Measurements from ENCODE around the gene GAL3ST1. TPM values are rescaled to one million over a fixed set of nuclear protein-coding genes. Genes with fewer than 3 reads are reported as not detected.
"Not testable (repeated sequence)": the region's sequence is repeated elsewhere in the genome, so short reads cannot be mapped to it uniquely, and the experiment has no call there.

Gene GAL3ST1, protein sequence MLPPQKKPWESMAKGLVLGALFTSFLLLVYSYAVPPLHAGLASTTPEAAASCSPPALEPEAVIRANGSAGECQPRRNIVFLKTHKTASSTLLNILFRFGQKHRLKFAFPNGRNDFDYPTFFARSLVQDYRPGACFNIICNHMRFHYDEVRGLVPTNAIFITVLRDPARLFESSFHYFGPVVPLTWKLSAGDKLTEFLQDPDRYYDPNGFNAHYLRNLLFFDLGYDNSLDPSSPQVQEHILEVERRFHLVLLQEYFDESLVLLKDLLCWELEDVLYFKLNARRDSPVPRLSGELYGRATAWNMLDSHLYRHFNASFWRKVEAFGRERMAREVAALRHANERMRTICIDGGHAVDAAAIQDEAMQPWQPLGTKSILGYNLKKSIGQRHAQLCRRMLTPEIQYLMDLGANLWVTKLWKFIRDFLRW
- total RNA-seq: 102 TPM

DNA sequence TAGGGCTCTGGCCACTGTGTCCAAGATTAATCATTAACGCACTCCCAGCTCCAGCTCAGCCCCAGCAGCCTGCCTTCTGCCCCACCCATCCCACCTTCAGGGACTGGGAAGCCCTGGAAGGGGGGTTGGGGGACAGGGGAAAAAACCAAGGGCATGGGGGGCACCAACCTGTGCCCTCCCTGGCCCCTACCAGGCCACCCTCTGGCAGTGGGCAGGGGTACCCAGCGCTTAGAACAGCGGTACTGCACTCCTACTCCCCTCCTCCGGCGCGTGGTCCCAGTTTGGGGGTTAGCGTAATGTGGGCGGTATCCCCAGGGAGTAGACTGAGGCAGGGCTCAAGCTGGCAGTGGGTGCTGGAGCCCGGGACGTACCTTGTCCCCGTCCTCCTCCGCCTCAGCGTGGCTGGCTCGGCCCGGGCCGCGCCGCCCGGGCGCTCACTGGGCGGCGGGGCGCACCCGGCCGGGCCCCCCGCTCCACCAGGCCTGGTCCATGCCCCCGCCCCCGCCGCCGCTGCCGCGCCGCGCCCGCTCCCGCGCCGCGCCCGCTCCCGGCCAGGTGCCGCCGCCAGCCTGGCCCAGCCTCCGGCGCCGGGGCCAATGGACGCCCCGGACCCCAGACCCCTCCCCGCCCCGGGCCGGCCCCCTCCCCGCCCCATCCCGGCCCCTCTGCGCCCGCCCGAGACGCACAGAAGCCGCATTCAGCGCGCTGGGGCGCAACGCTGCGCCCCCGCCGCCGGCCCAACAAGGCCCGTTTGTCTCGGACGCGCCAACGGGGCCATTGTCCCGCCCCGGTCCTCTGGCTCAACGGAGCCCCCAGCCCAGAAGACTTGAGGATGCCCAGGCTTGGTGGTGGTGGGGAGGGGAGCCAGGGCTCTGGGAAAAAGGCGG lies at the start of gene GAL3ST1:
TSS of gene GAL3ST1 (minus strand) at position 571 of the 887 bp plus-strand sequence. CDS start 17,273 bp downstream, outside the sequence.
- DNase-seq (ENCODE audit: low spot score): peak; percentile 61

DNA sequence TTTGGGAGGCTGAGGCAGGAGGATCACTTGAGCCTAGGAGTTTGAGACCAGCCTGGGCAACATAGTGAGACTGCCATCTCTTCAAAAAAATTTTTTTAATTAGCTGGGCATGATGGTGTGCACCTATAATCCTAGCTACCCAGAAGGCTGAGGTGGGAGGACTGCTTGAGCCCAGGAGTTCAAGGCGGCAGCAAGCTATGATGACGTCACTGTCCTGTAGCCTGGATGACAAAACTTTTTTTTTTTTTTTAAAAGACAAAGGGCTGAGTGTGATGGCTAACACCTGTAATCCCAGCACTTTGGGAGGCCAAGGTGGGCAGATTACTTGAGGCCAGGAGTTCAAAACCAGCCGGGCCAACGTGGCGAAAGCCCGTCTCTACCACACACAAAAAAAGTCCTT lies 45.4 kb upstream of the GAL3ST1 start:
- DNase-seq (ENCODE audit: low spot score): not testable (repeated sequence)

DNA sequence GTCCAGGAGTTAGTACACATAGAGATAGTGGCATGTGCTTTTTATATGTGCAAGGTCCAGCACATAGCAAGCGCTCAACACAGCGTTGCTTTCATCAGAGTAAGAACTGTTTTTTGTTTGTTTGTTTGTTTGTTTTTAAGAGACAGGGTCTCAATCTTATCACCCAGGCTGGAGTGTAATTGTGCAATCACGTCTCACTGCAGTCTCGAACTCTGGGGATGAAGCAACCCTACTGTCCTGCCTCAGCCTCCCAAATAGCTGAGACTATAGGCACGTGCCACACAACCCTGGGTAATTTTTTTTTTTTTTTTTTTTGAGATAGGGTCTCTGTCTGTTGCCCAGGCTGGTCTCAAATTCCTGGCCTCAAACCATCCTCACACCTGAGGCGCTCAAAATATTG lies 43.4 kb upstream of the GAL3ST1 start:
- no peak for DNase-seq (ENCODE audit: low spot score)

GRCh38 chr22:30615543-30615954 lies 41.1 kb upstream of the GAL3ST1 start:
- no peak for DNase-seq (ENCODE audit: low spot score)

GRCh38 chr22:30614879-30615278 lies 40.4 kb upstream of the GAL3ST1 start:
- no peak for DNase-seq (ENCODE audit: low spot score)

DNA sequence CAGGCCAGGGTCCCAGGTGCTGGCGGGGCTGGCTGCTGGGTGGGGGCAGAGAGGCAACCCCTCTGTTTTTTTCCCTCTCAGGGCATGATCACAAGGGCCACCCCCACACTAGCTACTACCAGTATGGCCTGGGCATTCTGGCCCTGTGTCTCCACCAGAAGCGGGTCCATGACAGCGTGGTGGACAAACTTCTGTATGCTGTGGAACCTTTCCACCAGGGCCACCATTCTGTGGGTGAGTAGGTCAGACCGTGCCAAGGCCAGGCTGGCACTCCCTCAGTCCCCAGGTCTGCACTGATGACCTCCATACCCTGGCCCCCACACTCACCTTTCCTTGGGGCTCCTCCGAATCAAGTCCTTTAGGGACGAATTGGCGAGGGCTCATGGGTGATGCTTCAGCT lies 39.8 kb upstream of the GAL3ST1 start:
- DNase-seq (ENCODE audit: low spot score): no peak

GRCh38 chr22:30612789-30613188 lies 38.3 kb upstream of the GAL3ST1 start:
- no peak for DNase-seq (ENCODE audit: low spot score)

GRCh38 chr22:30611197-30611596 lies 36.7 kb upstream of the GAL3ST1 start:
- DNase-seq (ENCODE audit: low spot score): no peak

DNA sequence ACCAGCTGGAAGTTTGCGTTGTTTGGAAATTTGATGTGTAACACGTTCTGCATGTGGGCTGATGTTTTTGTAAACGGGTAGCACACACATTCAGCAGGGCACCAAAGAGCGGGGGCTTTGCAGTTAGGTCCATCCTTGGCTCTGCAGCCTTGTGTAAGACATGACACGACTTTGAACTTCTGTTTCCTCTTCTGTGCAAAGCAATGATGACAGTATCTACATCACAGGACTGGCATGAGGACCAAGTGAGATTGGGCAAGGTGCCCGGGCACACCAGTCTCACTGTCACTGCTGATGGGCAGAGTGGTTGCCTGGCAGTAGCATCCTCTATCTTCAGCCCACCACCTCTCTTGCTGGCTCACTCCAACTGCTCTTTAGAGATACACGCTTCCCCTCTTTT lies 35.8 kb upstream of the GAL3ST1 start:
- no peak for DNase-seq (ENCODE audit: low spot score)

GRCh38 chr22:30609260-30610185 lies 35.1 kb upstream of the GAL3ST1 start:
- peak; percentile 52 for DNase-seq (ENCODE audit: low spot score)

DNA sequence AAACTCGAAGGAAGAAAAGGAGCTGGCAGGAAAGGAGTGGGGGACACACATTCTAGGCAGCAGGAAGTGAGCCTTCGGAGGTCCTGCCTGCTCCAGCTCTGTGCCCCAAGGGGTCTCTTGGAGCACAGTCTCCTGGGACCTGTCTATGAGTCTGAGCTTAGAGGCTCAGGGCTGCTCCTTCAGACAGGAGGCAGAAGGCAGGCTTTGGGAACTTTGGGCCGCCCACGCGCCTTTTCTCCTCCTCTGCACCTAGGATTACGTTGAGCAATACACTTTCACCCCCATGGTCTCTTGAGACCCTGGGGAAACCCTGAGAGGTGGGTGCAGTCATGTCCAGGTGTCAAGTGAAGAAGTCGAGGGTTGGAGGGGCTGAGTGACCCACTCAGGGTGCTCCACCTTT lies 33.5 kb upstream of the GAL3ST1 start:
- no peak for DNase-seq (ENCODE audit: low spot score)

- no peak for DNase-seq (ENCODE audit: low spot score)
These were observed 33.0 kb upstream of the GAL3ST1 start for GRCh38 chr22:30607300-30607930.

- DNase-seq (ENCODE audit: low spot score): peak; percentile 87
These were observed 32.2 kb upstream of the GAL3ST1 start, which contains the start of gene TCN2 for GRCh38 chr22:30606455-30607299. Gene TCN2, plus strand, starts transcription at chr22:30607174. Its CDS starts 158 bp downstream, at chr22:30607332.

GRCh38 chr22:30605449-30606110 lies 31.1 kb upstream of the GAL3ST1 start:
- DNase-seq (ENCODE audit: low spot score): peak; percentile 54

GRCh38 chr22:30604723-30605122 lies 30.3 kb upstream of the GAL3ST1 start:
- no peak for DNase-seq (ENCODE audit: low spot score)

- DNase-seq (ENCODE audit: low spot score): no peak
These were observed 29.3 kb upstream of the GAL3ST1 start for GRCh38 chr22:30603801-30604200.

GRCh38 chr22:30602049-30602448 lies 27.6 kb upstream of the GAL3ST1 start:
- no peak for DNase-seq (ENCODE audit: low spot score)

- DNase-seq (ENCODE audit: low spot score): no peak
These were observed 27.0 kb upstream of the GAL3ST1 start for GRCh38 chr22:30601464-30601863.

DNA sequence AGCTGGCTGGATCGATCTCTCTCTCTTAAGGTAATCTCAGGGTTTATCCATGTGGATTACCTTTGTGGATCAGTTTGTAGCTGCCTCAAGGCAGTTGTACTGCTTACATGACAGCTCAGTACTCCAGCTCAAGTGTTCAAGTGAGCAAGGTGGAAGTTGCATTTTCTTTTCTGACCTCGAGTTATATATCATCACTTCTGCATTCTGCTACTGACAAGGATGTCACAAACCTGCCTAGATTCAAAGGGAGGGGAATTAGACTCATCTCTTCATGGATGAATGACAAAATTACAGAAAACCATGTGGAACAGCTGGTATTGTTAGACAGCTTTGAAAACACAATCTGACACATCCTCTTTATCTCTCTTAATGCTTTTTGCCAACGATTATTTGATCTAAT lies 26.5 kb upstream of the GAL3ST1 start:
- no peak for DNase-seq (ENCODE audit: low spot score)
